ENCODE measurements around the gene SETD1A.

SETD1A gene

GRCh38 chr16:30956601-30957455 lies 726 bp upstream of the SETD1A start:
- peak; percentile 83 to 92 (median 90) for DNase-seq

DNA sequence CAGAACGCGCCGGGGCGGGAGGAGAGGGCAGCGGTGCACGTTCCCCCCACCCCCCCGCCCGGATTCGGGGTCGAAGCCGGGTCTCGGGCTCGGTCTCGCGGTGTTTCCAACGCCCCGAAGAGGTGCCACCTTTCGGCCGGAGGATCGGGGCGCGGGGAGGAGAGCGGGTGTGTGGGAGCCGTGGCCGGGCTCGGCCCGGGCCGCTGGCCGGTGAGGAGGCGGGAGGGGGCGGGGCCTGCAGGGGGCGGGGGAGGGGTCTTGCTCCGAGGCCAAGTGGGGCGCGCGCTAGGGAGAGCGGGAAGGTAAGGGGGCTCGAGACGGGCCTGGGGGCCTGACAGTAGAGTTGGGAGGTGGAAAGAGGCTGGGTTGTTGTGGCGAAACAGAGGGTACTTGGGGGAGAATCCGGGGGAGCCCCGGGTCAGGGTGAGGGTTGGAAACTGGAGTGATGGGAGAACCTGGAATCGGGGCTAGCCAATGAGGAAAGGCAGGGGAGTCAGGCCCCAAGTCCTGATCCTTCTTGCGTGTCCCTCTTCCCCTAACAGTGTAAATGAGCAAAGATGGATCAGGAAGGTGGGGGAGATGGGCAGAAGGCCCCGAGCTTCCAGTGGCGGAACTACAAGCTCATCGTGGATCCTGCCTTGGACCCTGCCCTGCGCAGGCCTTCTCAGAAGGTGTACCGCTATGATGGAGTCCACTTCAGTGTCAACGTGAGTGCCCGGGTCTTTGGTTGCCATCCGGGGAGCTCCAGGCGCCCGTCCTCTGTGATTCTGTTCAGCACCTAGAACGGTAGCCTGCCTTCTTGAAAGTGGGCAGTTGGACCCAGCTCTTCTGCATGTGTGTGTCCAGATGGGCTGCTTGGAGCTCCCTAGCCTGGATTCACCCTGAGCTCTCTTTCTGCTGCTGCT lies 873 bp downstream of the SETD1A start:
- DNase-seq = peak; percentile 38 to 77 (median 64)

DNA sequence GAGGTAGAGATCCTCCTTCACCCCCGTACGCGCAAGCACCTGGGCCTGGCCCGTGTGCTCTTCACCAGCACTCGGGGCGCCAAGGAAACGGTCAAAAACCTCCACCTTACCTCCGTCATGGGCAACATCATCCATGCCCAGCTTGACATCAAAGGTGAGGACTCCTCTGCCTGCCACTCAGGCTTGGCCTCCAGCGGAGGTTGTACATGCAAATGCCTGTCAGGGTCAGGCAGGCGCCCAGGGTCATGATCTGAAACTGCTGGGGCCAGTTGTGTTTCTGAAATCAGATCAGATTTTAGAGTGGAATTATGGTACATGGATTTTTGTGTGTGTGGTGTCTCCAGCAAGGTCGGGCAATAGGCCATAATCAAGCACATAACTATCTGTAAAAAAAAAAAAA lies 3.8 kb downstream of the SETD1A start:
- DNase-seq = no peak

DNA sequence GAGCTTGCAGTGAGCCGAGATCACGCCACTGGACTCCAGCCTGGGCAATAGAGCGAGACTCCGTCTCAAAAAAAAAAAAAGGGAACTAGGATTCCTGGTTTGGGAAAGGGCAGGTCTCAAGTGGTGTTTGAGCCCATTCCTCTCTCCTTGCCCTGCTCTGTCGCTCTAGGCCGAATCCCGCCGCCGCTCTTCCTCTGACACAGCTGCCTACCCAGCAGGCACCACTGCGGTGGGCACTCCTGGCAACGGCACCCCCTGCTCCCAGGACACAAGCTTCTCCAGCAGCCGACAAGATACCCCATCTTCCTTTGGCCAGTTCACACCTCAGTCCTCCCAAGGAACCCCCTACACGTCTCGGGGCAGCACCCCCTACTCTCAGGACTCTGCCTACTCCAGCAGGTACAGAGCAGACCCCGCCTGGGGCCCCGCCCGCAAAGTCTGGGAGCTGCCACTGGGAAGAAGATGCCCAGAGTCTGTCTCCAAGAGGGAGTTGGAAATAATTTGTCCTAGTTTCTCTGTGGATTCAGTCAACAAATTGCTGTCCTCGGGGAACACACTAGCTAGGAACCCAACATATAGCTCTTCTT lies 6.5 kb downstream of the SETD1A start:
- DNase-seq = no peak

DNA sequence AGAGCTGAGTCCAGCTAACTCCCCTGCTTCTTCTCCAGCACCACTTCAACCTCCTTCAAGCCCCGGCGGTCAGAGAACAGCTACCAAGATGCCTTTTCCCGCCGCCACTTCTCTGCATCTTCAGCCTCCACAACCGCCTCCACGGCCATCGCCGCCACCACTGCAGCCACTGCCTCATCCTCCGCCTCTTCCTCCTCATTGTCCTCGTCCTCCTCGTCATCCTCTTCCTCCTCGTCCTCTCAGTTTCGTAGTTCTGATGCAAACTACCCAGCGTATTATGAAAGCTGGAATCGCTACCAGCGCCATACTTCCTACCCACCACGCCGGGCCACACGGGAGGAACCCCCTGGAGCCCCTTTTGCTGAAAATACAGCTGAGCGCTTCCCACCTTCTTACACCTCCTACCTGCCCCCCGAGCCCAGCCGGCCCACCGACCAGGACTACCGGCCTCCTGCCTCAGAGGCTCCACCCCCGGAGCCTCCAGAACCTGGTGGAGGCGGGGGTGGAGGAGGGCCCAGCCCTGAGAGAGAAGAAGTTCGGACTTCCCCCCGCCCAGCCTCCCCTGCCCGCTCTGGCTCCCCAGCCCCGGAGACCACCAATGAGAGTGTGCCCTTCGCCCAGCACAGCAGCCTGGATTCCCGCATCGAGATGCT lies 7.1 kb downstream of the SETD1A start:
- DNase-seq = peak in 1 of 4 experiments; percentile 26

DNA sequence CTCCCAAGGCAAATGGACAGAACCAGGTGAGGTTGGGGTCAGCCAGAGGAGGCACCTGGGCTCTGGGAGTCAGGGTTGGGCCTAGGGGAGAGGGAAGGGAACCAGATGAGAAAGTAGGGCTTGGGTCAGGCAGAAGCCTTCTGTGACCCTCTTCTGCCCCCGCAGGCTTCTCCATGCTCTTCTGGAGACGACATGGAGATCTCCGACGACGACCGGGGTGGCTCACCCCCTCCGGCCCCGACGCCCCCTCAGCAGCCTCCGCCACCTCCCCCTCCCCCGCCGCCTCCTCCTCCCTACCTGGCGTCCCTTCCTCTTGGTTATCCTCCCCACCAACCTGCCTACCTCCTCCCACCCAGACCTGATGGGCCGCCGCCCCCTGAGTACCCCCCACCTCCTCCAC lies 7.9 kb downstream of the SETD1A start:
- no peak for DNase-seq

GRCh38 chr16:30966033-30966619 lies 8.6 kb downstream of the SETD1A start:
- DNase-seq = no peak

- no peak for DNase-seq
Observed at GRCh38 chr16:30967795-30968194, 10.2 kb downstream of the SETD1A start.

DNA sequence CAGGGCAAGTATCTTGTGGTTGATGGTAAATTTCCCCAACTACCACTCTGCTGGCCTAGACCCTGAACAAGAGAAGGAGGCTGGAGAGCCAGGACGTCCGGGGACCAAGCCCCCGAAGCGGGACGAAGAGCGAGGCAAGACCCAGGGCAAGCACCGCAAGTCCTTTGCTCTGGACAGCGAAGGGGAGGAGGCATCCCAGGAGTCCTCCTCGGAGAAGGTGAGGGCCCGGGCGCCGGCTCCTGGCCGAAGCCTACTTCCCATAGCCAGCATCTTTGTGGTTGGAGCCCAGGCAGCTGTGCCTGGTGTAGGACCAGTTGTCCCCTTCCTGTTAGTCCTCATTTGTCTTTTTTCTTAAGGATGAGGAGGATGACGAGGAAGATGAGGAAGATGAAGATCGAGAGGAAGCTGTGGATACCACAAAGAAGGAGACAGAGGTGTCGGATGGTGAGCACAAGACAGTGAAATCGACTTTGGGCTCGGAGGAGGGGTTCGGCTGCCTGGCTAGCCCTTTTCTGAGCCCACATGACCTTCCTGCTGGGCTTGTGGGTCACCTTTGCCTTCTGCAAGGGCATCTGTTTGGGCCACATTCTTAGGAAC lies 11.8 kb downstream of the SETD1A start:
- DNase-seq = no peak

DNA sequence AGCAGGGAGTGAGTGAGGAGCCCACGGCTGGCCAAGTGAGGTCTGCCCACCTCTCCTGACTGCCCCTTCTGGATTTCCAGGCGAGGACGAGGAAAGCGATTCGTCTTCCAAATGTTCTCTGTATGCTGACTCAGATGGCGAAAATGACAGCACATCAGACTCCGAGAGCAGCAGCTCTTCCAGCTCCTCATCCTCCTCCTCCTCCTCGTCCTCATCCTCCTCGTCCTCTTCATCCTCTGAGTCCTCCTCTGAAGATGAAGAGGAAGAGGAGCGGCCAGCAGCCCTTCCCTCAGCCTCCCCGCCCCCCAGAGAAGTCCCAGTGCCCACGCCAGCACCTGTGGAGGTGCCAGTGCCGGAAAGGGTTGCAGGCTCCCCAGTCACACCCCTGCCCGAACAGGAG lies 13.7 kb downstream of the SETD1A start:
- DNase-seq = no peak

DNA sequence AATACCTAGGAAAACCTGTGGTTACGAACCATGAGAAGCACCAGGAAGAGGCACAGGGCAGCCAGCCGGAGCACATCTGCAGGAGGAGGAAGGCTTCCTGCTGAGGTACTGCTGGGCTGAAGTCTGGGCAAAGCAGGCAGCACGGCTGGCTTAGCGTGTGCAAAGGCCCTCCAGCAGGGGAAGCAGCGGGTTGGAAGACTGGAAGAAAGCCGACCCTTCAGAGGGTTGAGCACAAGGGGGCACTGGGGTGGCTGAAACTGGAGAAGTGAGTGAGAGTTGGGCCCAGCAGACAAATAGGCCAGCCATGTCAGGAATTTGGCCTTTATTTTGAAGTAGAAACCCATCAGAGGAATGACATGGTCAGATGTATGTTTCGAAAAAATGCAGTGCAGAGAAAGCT lies 15.3 kb downstream of the SETD1A start:
- no peak for DNase-seq

GRCh38 chr16:30974348-30974747 lies 16.8 kb downstream of the SETD1A start:
- DNase-seq = no peak

- no peak for DNase-seq
Observed at GRCh38 chr16:30976486-30976885, 18.9 kb downstream of the SETD1A start.

DNA sequence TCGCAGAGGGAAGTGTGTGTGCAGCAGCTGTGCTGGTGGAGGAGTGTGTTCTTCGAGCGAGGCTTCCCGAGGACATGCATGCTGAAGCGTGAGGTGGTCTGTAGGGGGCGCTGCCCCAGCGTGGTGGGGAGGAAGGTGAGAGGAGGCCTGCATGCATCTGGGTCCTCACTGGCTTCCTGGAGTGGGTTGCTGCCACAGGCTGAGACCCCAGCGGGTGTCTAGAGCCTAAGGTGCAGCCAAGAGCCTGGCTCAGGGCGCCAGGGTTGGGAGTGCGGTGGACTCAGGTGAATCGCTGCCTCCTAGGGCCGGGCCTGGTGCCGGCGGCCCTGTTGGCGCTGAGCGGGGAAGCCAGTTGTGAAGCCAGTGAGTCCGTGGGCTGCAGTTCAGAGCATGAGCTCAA lies 19.9 kb downstream of the SETD1A start:
- DNase-seq = peak in 1 of 4 experiments; percentile 52

DNA sequence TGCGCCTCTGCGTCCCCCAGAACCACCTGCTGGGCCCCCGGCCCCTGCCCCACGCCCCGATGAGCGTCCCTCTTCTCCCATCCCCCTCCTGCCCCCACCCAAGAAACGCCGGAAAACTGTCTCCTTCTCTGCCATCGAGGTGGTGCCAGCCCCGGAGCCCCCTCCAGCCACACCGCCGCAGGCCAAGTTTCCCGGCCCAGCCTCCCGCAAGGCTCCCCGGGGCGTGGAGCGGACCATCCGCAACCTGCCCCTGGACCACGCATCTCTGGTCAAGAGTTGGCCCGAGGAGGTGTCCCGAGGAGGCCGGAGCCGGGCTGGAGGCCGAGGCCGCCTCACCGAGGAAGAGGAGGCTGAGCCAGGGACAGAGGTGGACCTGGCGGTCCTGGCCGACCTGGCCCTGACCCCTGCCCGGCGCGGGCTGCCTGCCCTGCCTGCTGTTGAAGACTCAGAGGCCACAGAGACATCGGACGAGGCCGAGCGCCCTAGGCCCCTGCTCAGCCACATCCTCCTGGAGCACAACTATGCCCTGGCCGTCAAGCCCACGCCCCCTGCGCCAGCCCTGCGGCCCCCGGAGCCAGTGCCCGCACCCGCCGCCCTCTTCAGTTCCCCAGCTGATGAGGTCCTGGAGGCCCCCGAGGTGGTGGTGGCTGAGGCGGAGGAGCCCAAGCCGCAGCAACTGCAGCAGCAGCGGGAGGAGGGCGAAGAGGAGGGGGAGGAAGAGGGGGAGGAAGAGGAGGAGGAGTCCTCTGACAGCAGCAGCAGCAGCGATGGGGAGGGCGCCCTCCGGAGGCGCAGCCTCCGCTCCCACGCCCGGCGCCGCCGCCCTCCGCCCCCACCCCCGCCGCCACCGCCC lies 21.8 kb downstream of the SETD1A start:
- no peak for DNase-seq

GRCh38 chr16:30980023-30980371 lies 22.4 kb downstream of the SETD1A start:
- no peak for DNase-seq

DNA sequence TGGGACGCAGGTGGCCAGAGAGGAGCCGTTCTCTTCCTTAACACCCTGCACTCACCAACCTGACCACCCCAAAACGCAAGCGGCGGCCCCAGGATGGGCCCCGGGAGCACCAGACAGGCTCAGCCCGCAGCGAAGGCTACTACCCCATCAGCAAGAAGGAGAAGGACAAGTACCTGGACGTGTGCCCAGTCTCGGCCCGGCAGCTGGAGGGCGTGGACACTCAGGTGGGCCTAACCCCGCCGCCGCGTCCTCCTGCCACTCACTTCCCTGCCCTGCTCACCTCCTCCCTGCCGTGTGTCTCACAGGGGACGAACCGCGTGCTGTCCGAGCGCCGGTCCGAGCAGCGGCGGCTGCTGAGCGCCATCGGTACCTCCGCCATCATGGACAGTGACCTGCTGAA lies 22.9 kb downstream of the SETD1A start:
- DNase-seq = no peak

DNA sequence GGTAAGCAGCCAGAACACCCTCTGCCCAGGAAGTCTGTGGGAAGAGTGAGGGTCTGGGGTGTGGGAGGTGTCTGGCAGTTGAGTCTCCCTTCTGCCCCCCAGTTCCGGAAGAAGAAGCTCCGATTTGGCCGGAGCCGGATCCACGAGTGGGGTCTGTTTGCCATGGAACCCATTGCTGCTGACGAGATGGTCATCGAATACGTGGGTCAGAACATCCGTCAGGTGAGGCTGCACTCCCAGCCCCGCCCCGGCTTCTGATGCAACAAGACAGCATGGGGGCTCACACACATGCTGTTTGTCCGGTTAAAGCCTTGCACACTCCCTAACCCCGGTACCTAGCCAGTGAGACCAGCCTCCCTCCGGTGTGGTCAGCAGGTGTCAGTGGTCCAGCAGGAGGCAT lies 23.4 kb downstream of the SETD1A start:
- no peak for DNase-seq

DNA sequence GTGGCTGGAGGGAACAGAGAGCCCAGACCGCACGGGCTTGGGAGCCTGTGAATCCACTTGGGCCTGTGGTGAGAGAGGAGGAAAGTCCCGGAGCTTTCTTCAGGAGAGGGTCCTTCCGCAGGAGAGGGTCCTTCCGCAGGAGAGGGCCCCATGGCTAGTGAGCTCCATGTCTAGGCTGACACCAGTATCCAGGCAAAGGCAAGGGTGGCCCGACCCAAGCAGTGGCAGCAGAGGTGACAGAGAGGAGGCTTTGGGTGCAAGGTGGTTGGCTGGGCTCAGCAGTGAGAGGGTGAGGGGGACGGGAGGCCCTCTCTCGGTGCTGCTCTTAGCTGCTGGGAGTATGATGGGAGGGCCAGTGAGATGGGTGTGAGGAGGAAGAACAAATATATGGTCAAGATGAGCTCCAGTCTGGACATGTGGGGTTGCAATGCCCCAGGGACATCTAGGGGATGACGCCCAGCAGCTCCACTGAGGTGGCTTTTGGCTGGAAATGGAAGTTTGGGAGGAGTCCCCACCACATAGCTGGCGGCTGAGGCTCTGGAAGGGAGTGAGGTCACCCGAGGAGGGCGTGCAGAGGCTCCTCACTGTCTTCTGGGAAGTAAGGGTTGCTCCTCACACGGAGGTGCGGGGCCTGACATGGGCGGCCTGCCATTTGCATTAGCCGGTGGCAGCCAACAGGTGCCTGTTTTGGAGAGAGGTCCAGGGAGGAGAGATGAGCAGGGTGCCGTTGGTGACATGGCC lies 25.2 kb downstream of the SETD1A start:
- no peak for DNase-seq

DNA sequence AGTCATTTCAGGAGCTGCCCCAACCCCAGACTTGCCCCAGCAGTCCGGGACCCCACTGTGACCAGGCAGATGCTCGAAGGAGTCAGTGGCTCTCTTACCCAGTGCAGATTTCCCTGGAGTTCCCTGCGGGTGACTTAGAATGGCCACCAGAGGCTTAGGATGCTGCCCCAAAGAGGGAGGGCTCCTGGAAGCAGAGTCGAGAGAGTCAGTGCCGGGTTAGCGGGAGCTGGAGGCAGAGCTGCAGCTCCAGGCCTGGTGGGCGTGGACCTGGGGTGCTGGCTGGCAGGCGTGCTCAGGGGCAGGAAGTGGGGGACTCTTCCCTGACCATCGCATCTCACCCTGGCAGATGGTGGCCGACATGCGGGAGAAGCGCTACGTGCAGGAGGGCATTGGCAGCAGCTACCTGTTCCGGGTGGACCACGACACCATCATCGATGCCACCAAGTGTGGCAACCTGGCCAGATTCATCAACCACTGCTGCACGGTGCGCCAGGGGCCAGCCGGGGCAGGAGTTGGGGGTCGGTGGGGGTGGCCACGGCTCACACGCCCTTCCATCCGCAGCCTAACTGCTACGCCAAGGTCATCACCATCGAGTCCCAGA lies 25.8 kb downstream of the SETD1A start:
- no peak for DNase-seq
